HG03064 (cell line): ENCODE measurements around the gene CATSPERD.
"Not testable (repeated sequence)": the region's sequence is repeated elsewhere in the genome, so short reads cannot be mapped to it uniquely, and the experiment has no call there.

ENCODE experiments used
- ATAC-seq: cut with Tn5 transposase; IDR thresholded peaks from one replicate; pipeline ENCODE4 v1.9.1; 2021; ENCODE audit warnings: low read depth; ENCODE audit not compliant: unreplicated experiment

The CATSPERD gene

GRCh38 chr19:5697022-5697889, 23.2 kb upstream of the CATSPERD start:
- no peak for ATAC-seq

GRCh38 chr19:5697890-5698634, 22.4 kb upstream of the CATSPERD start:
- ATAC-seq = no peak

GRCh38 chr19:5698635-5699422, 21.6 kb upstream of the CATSPERD start:
- no peak for ATAC-seq

GRCh38 chr19:5700455-5701092, 19.9 kb upstream of the CATSPERD start:
- no peak for ATAC-seq

GRCh38 chr19:5702053-5702410, 18.4 kb upstream of the CATSPERD start:
- ATAC-seq = not testable (repeated sequence)

GRCh38 chr19:5703819-5704818, 16.3 kb upstream of the CATSPERD start:
- ATAC-seq = no peak

- no peak for ATAC-seq
Observed at GRCh38 chr19:5705552-5705951, 14.9 kb upstream of the CATSPERD start.

- no peak for ATAC-seq
Observed at GRCh38 chr19:5706876-5707573, 13.4 kb upstream of the CATSPERD start.

- no peak for ATAC-seq
Observed at GRCh38 chr19:5707576-5708575, 12.6 kb upstream of the CATSPERD start.

- no peak for ATAC-seq
Observed at GRCh38 chr19:5711025-5711424, 9.4 kb upstream of the CATSPERD start.

- no peak for ATAC-seq
Observed at GRCh38 chr19:5711713-5712161, 8.7 kb upstream of the CATSPERD start.

GRCh38 chr19:5713228-5713627, 7.2 kb upstream of the CATSPERD start:
- ATAC-seq = no peak

GRCh38 chr19:5714816-5715215, 5.6 kb upstream of the CATSPERD start:
- no peak for ATAC-seq

GRCh38 chr19:5717215-5717935, 3.1 kb upstream of the CATSPERD start:
- no peak for ATAC-seq

GRCh38 chr19:5718037-5718578, 2.3 kb upstream of the CATSPERD start:
- no peak for ATAC-seq

GRCh38 chr19:5718579-5719273, 1.7 kb upstream of the CATSPERD start:
- ATAC-seq = no peak
